Measurements from ENCODE around the gene SOX8. TPM values are rescaled to one million over a fixed set of nuclear protein-coding genes. Genes with fewer than 3 reads are reported as not detected.

Gene SOX8
- total RNA-seq, 4 donors from 2014 or later: 0.15 to 0.78 (median 0.27) TPM; not detected in 1

DNA sequence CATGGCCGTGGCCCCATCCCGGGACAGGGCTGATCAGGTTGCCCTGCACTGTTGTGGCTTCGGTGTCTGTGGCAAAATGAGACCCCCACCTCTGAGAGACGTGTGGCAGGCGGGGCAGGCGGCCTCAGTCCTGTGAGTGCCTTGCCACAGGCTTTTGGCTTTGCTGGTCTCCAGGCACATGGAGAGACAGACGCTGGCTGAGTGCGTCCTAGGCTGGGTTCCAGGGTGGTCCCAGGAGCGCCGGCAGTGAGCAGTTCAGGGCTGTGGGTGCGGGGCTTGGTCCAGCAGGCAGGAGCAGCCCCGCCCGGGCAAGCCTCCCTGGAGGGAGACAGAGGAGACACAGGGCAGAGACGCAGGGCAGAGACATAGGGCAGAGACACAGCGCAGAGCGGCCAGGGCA, 29.2 kb downstream of the SOX8 start:
- WGBS, 2 donors: 55 to 72% methylated on average over 8 to 9 of the region's 16 CpGs
- H3K4me3 ChIP-seq (replicated peaks in 1 of 3): no peak overlapping the region
- no peaks in the 10 kb centered on the region for H3K4me1 ChIP-seq
- TF ChIP-seq POLR2A (IDR thresholded peaks at IDR 0.05): no peak
- TF ChIP-seq, protein P1, sequence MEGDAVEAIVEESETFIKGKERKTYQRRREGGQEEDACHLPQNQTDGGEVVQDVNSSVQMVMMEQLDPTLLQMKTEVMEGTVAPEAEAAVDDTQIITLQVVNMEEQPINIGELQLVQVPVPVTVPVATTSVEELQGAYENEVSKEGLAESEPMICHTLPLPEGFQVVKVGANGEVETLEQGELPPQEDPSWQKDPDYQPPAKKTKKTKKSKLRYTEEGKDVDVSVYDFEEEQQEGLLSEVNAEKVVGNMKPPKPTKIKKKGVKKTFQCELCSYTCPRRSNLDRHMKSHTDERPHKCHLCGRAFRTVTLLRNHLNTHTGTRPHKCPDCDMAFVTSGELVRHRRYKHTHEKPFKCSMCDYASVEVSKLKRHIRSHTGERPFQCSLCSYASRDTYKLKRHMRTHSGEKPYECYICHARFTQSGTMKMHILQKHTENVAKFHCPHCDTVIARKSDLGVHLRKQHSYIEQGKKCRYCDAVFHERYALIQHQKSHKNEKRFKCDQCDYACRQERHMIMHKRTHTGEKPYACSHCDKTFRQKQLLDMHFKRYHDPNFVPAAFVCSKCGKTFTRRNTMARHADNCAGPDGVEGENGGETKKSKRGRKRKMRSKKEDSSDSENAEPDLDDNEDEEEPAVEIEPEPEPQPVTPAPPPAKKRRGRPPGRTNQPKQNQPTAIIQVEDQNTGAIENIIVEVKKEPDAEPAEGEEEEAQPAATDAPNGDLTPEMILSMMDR (IDR thresholded peaks at IDR 0.05): no peak
- intact Hi-C loops (cut with DNase I): no loop called here
- no peaks in the 10 kb centered on the region for H3K36me3 ChIP-seq
- no peak for DNase-seq
- H3K9me3 ChIP-seq: no peaks in the 10 kb centered on the region
- H3K27ac ChIP-seq: no peak overlapping the region
- H3K27me3 ChIP-seq: no peaks in the 10 kb centered on the region

DNA sequence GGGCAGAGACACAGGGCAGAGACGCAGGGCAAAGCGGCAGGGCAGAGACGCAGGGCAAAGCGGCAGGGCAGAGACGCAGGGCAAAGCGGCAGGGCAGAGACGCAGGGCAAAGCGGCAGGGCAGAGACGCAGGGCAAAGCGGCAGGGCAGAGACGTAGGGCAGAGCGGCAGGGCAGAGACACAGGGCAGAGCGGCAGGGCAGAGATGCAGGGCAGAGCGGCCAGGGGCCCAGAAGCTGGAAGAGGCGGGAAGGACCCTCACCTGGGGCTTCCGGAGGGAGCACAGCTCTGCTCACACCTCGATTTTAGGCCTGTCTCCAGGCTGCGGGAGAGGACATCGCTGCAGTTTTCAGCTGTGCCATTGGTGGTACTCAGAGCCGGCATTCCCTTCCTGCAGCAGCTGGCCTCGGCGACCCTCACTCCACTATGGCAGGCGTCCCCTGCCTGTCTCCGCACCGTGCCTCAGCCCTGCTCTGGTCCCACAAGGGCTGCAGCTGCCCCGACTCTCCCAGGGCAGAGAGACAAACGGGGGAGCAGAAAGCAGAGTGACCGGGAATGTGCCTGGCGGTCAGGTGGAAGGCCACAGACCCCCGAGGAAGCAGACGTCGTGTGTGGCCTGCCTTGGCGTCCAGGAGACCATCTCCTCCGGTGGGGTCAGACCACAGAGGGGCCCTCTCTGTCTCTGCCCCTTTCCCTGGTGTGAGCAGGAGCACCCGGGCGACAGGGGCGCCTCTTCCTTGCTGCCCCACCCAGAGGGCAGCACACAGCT, 29.9 kb downstream of the SOX8 start:
- no peak for DNase-seq
- H3K27me3 ChIP-seq: no peaks in the 10 kb centered on the region
- H3K36me3 ChIP-seq: no peaks in the 10 kb centered on the region
- intact Hi-C loops (cut with DNase I): no loop called here
- H3K9me3 ChIP-seq: no peaks in the 10 kb centered on the region
- H3K4me1 ChIP-seq: no peaks in the 10 kb centered on the region
- WGBS, 2 donors: 82 to 86% methylated on average over 29 to 34 of the region's 37 CpGs
- H3K27ac ChIP-seq: no peak overlapping the region
- no peak overlapping the region for H3K4me3 ChIP-seq (replicated peaks in 1 of 3)
- TF ChIP-seq POLR2A (IDR thresholded peaks at IDR 0.05): no peak
- TF ChIP-seq, protein P1 (IDR thresholded peaks at IDR 0.05): no peak

DNA sequence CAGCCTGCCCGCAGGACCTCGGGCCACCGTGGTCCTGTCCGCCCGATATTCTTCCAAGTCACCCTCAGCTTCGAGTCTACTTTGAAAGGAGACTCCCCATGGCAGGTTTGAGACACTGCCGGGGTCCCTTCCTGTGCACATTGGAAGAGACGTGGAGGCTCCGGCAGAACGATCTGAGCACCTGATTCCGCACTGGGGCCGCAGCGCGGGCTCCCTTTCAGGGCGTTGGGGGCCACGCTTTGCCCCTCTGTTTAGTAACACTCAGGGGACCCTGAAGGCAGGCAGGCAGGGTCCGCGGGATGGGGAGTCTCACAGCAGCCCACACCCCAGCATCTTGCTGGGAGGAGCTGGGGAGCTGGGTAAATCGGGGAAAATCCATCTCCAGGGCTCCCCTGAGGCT, 30.6 kb downstream of the SOX8 start:
- H3K9me3 ChIP-seq: no peaks in the 10 kb centered on the region
- no peak overlapping the region for H3K4me3 ChIP-seq (replicated peaks in 1 of 3)
- H3K27me3 ChIP-seq: no peaks in the 10 kb centered on the region
- no peaks in the 10 kb centered on the region for H3K4me1 ChIP-seq
- TF ChIP-seq, protein P1 (IDR thresholded peaks at IDR 0.05): no peak
- no peak for TF ChIP-seq POLR2A (IDR thresholded peaks at IDR 0.05)
- intact Hi-C loops (cut with DNase I): no loop called here
- DNase-seq: no peak
- H3K27ac ChIP-seq: no peak overlapping the region
- WGBS, 2 donors: 90 to 91% methylated on average over 10 to 19 of the region's 19 CpGs
- H3K36me3 ChIP-seq: no peaks in the 10 kb centered on the region

DNA sequence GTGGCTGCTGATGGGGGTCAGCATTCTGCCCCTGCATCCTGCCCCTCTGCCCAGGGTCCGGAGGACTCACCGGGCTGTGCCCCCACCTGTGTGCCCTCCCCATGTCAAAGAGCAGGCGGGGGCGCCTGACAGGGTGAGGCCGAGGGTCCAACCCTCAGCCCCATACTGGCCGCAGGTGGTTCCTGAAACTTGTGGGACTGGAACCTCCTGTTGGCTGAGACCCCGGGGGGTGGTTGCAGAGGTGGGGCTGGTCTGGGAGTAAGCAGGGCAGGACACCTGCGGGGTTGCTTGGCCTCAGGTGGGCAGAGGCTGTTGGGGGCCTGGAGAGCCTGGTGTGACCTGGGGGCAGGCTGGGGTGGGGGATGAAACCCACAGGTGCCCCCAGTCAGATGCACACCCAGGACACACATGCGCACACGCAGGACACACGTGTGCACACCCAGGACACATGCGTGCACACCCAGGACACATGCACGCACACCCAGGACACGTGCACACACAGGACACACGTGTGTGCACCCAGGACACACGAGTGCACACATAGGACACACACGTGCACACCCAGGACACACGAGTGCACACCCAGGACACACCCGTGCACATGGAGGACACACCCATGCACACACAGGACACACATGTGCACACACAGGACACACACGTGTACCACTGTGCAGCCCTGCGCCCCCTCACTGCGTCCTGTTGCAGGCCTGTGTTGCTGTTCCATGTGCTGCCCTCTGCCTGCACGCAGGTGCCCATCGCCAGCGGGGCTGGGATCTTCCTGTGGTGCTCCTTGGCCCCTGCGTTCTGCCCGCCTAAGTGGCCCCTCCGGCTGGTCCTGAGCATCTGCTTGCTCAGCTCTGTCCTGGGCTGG, 31.4 kb downstream of the SOX8 start:
- H3K4me1 ChIP-seq: no peaks in the 10 kb centered on the region
- no peaks in the 10 kb centered on the region for H3K36me3 ChIP-seq
- no peak overlapping the region for H3K4me3 ChIP-seq (replicated peaks in 1 of 3)
- WGBS, 2 donors: 91 to 92% methylated on average over 10 to 12 of the region's 28 CpGs
- no peaks in the 10 kb centered on the region for H3K27me3 ChIP-seq
- H3K27ac ChIP-seq: no peak overlapping the region
- DNase-seq: no peak
- TF ChIP-seq, protein P1 (IDR thresholded peaks at IDR 0.05): no peak
- TF ChIP-seq POLR2A (IDR thresholded peaks at IDR 0.05): no peak
- no peaks in the 10 kb centered on the region for H3K9me3 ChIP-seq
- intact Hi-C loops (cut with DNase I): no loop called here

DNA sequence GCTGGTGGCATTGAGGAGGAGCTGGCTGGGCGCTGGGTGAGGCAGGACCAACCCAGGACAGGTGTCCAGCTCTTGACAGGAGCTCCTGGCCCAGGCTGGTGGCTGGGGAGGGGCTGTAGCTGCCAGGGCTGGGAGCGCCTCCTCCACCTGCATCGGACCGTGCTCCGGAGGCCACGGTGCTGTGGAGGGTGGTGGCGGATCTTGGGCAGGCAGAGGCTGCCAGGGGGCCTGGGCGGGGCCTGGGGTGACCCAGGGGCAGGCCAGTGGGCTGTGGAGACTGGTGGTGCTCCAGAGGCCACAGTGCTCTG, 32.0 kb downstream of the SOX8 start:
- Histone ChIP-seq H3K27me3 (no peaks in the 10 kb centered on the region), H3K9me3 (no peaks in the 10 kb centered on the region), H3K27ac (no peak overlapping the region), H3K36me3 (no peaks in the 10 kb centered on the region), H3K4me3 (replicated peaks in 1 of 3) (no peak overlapping the region), H3K4me1 (no peaks in the 10 kb centered on the region)
- DNase-seq: no peak
- intact Hi-C loops (cut with DNase I): no loop called here
- WGBS, 2 donors: 80 to 87% methylated on average over 7 of the region's 8 CpGs
- TF ChIP-seq POLR2A (IDR thresholded peaks at IDR 0.05): no peak
- TF ChIP-seq, protein P1 (IDR thresholded peaks at IDR 0.05): no peak
